GM12873 (cell line): ENCODE measurements around the gene NPR3.

Source experiments
- CTCF ChIP-seq: IDR thresholded peaks from 2 replicates; pipeline ENCODE4 v1.5.1; 2012; ENCODE audit warnings: low read depth, mild to moderate bottlenecking, moderate library complexity, low read length, control low read depth; ENCODE audit not compliant: insufficient read depth; ENCODE audit errors: missing control alignments

The NPR3 gene

GRCh38 chr5:32711681-32712480 is 760 bp downstream of the NPR3 start:
- TF ChIP-seq CTCF, result no peak

GRCh38 chr5:32712481-32713360 is 1.6 kb downstream of the NPR3 start:
- TF ChIP-seq CTCF, result no peak

- no peak for TF ChIP-seq CTCF
Observed at GRCh38 chr5:32713361-32713769, 2.2 kb downstream of the NPR3 start.

GRCh38 chr5:32713770-32714381 is 2.8 kb downstream of the NPR3 start:
- no peak for TF ChIP-seq CTCF

- no peak for TF ChIP-seq CTCF
Observed at GRCh38 chr5:32714836-32715235, 3.7 kb downstream of the NPR3 start.

GRCh38 chr5:32720300-32720699 is 9.2 kb downstream of the NPR3 start:
- no peak for TF ChIP-seq CTCF

GRCh38 chr5:32721626-32722025 is 10.5 kb downstream of the NPR3 start:
- no peak for TF ChIP-seq CTCF
